Measurements from ENCODE around the gene PPCS.

GRCh38 chr1:42454403-42454802 lies 1.9 kb upstream of the PPCS start:
- no peak for TF ChIP-seq CTCF (IDR thresholded peaks at IDR 0.05)
- no peak for TF ChIP-seq EP300 (IDR thresholded peaks at IDR 0.05)
- no peak for TF ChIP-seq POLR2A (IDR thresholded peaks at IDR 0.05)

All from ovary (tissue), 3 donors.